ENCODE measurements around the gene ENO1. TPM values are rescaled to one million over a fixed set of nuclear protein-coding genes. Genes with fewer than 3 reads are reported as not detected.

The ENO1 gene
- total RNA-seq, 2 donors from 2014 or later: 145 to 157 TPM

Small RNAs within 50 kb of the gene (microRNA-seq; reads per million reads assigned to microRNA genes)
- 0 reads per million in 2 donors for gene MIR6728 (ENCODE audit: borderline number of aligned reads in 2 of 2, borderline replicate concordance in 2 of 2)

Small RNAs within 50 kb of the gene (small RNA-seq; reads per million reads assigned to genes)
- gene AL139415.2 (not detected), gene MIR6728 (not detected), gene RNU6-304P (not detected)

Other genes with a start within 250 kb of the ENO1 start
- 100 to 1,000 TPM in 1 of 2 donors, 10 to 100 TPM in 1; 74.5 to 128 TPM for gene RERE, start 61.0 kb downstream of the ENO1 start, total RNA-seq
- not detected for gene CA6, start 67.2 kb upstream of the ENO1 start, total RNA-seq
- not detected for gene SLC2A7, start 147.7 kb upstream of the ENO1 start, total RNA-seq
- gene SLC2A5, start 190.9 kb upstream of the ENO1 start, total RNA-seq: under 1 TPM; under 0.01 to 0.26 TPM